NCI-H82 treated with DMSO at 0.1 percent for 48 hours (cell line): ENCODE results near the gene LDLRAP1.
A peak's percentile ranks its signal among the peaks of the same experiment; 100 is the strongest.
"Not testable (repeated sequence)": the region's sequence is repeated elsewhere in the genome, so short reads cannot be mapped to it uniquely, and the experiment has no call there.

Experiments used
- DNase-seq: peaks from one replicate; lab custom pipeline; 2025; ENCODE audit not compliant: unreplicated experiment; lab: John Stamatoyannopoulos, UW

LDLRAP1 gene

GRCh38 chr1:25543425-25544242 lies at the start of gene LDLRAP1:
Gene LDLRAP1, plus strand, starts transcription at chr1:25543606. Its CDS starts 93 bp downstream, at chr1:25543699.
- no peak for DNase-seq

GRCh38 chr1:25494952-25495351 lies 48.5 kb upstream of the LDLRAP1 start:
- no peak for DNase-seq

- no peak for DNase-seq
Observed at GRCh38 chr1:25500694-25501093, 42.7 kb upstream of the LDLRAP1 start.

- DNase-seq, result peak; percentile 33
Observed at GRCh38 chr1:25501235-25502058, 42.0 kb upstream of the LDLRAP1 start.

- DNase-seq, result peak; percentile 15
Observed at GRCh38 chr1:25502957-25503356, 40.4 kb upstream of the LDLRAP1 start.

- DNase-seq, result no peak
Observed at GRCh38 chr1:25503551-25504426, 39.6 kb upstream of the LDLRAP1 start.

- no peak for DNase-seq
Observed at GRCh38 chr1:25504706-25505595, 38.5 kb upstream of the LDLRAP1 start.

GRCh38 chr1:25505656-25506385 lies 37.6 kb upstream of the LDLRAP1 start:
- DNase-seq, result no peak

- not testable (repeated sequence) for DNase-seq
Observed at GRCh38 chr1:25506566-25507463, 36.6 kb upstream of the LDLRAP1 start.

GRCh38 chr1:25513666-25514065 lies 29.7 kb upstream of the LDLRAP1 start:
- DNase-seq, result no peak

GRCh38 chr1:25515033-25515432 lies 28.4 kb upstream of the LDLRAP1 start:
- no peak for DNase-seq

- DNase-seq, result no peak
Observed at GRCh38 chr1:25516686-25517085, 26.7 kb upstream of the LDLRAP1 start.

GRCh38 chr1:25517476-25518394 lies 25.7 kb upstream of the LDLRAP1 start:
- DNase-seq, result no peak

GRCh38 chr1:25519624-25520023 lies 23.8 kb upstream of the LDLRAP1 start:
- no peak for DNase-seq

GRCh38 chr1:25520446-25521061 lies 22.9 kb upstream of the LDLRAP1 start:
- DNase-seq, result peak; percentile 41

GRCh38 chr1:25522031-25522655 lies 21.3 kb upstream of the LDLRAP1 start:
- DNase-seq, result no peak
